ENCODE measurements around the gene AMOTL1.
"Not testable (repeated sequence)": the region's sequence is repeated elsewhere in the genome, so short reads cannot be mapped to it uniquely, and the experiment has no call there.

The AMOTL1 gene

GRCh38 chr11:94790197-94790596 is 22.0 kb downstream of the AMOTL1 start:
- H3K36me3 ChIP-seq (ENCODE audit: insufficient read depth, low read length), result no peaks in the 10 kb centered on the region
- no peak for ATAC-seq (ENCODE audit: insufficient read depth, low read depth)
- TF ChIP-seq CTCF (IDR thresholded peaks at IDR 0.05; ENCODE audit: borderline replicate concordance, extremely low read depth, low read length, poor library complexity, severe bottlenecking) (no peak), EZH2 (IDR thresholded peaks at IDR 0.05; ENCODE audit: borderline replicate concordance, low read depth, low read length, severe bottlenecking) (no peak)
- H3K9me3 ChIP-seq (ENCODE audit: insufficient read depth, low read length, severe bottlenecking), result no peaks in the 10 kb centered on the region
- no peaks in the 10 kb centered on the region for H3K4me1 ChIP-seq (ENCODE audit: insufficient read depth, low read length)
- DNase-seq, result no peak
- H3K27me3 ChIP-seq (ENCODE audit: insufficient read depth, low read length, poor library complexity), result peaks cover 3% of the 10 kb centered on the region
- no peak overlapping the region for H2AFZ ChIP-seq (ENCODE audit: low read depth, low read length)
- no peaks in the 10 kb centered on the region for H3K79me2 ChIP-seq (ENCODE audit: insufficient read depth, low read length)
- no peak overlapping the region for H3K27ac ChIP-seq (ENCODE audit: low read length)
- no peak overlapping the region for H3K4me2 ChIP-seq (ENCODE audit: insufficient read depth, low read length)
- H3K9ac ChIP-seq (ENCODE audit: low read depth, low read length), result no peak overlapping the region
- no peak overlapping the region for H3K4me3 ChIP-seq (ENCODE audit: low read depth in 1 of 2, low read length in 2 of 2)
- no peaks in the 10 kb centered on the region for H4K20me1 ChIP-seq (ENCODE audit: insufficient read depth, low read length)

GRCh38 chr11:94790661-94791180 is 22.6 kb downstream of the AMOTL1 start:
- Histone ChIP-seq H3K79me2 (ENCODE audit: insufficient read depth, low read length) (no peaks in the 10 kb centered on the region), H4K20me1 (ENCODE audit: insufficient read depth, low read length) (no peaks in the 10 kb centered on the region), H3K4me3 (ENCODE audit: low read depth in 1 of 2, low read length in 2 of 2) (no peak overlapping the region), H3K36me3 (ENCODE audit: insufficient read depth, low read length) (no peaks in the 10 kb centered on the region), H3K4me2 (ENCODE audit: insufficient read depth, low read length) (no peak overlapping the region), H3K4me1 (ENCODE audit: insufficient read depth, low read length) (no peaks in the 10 kb centered on the region), H3K9ac (ENCODE audit: low read depth, low read length) (no peak overlapping the region), H3K9me3 (ENCODE audit: insufficient read depth, low read length, severe bottlenecking) (no peaks in the 10 kb centered on the region), H3K27me3 (ENCODE audit: insufficient read depth, low read length, poor library complexity) (peaks cover 3% of the 10 kb centered on the region), H3K27ac (ENCODE audit: low read length) (no peak overlapping the region), H2AFZ (ENCODE audit: low read depth, low read length) (no peak overlapping the region)
- DNase-seq, result no peak
- no peak for TF ChIP-seq EZH2 (IDR thresholded peaks at IDR 0.05; ENCODE audit: borderline replicate concordance, low read depth, low read length, severe bottlenecking)
- TF ChIP-seq CTCF (IDR thresholded peaks at IDR 0.05; ENCODE audit: borderline replicate concordance, extremely low read depth, low read length, poor library complexity, severe bottlenecking), result no peak
- ATAC-seq (ENCODE audit: insufficient read depth, low read depth), result no peak

- Histone ChIP-seq H3K4me2 (ENCODE audit: insufficient read depth, low read length) (no peak overlapping the region), H3K27me3 (ENCODE audit: insufficient read depth, low read length, poor library complexity) (peaks cover 5% of the 10 kb centered on the region), H3K9me3 (ENCODE audit: insufficient read depth, low read length, severe bottlenecking) (no peaks in the 10 kb centered on the region), H3K36me3 (ENCODE audit: insufficient read depth, low read length) (no peaks in the 10 kb centered on the region), H2AFZ (ENCODE audit: low read depth, low read length) (no peak overlapping the region), H3K79me2 (ENCODE audit: insufficient read depth, low read length) (no peaks in the 10 kb centered on the region), H3K4me3 (ENCODE audit: low read depth in 1 of 2, low read length in 2 of 2) (no peak overlapping the region), H4K20me1 (ENCODE audit: insufficient read depth, low read length) (no peaks in the 10 kb centered on the region), H3K4me1 (ENCODE audit: insufficient read depth, low read length) (no peaks in the 10 kb centered on the region), H3K9ac (ENCODE audit: low read depth, low read length) (no peak overlapping the region), H3K27ac (ENCODE audit: low read length) (no peak overlapping the region)
- TF ChIP-seq EZH2 (IDR thresholded peaks at IDR 0.05; ENCODE audit: borderline replicate concordance, low read depth, low read length, severe bottlenecking) (no peak), CTCF (IDR thresholded peaks at IDR 0.05; ENCODE audit: borderline replicate concordance, extremely low read depth, low read length, poor library complexity, severe bottlenecking) (no peak)
- DNase-seq, result no peak
- ATAC-seq (ENCODE audit: insufficient read depth, low read depth), result no peak
Observed at GRCh38 chr11:94791216-94791889, 23.2 kb downstream of the AMOTL1 start.

- not testable (repeated sequence) for H3K9ac ChIP-seq (ENCODE audit: low read depth, low read length); H2AFZ ChIP-seq (ENCODE audit: low read depth, low read length); H3K4me2 ChIP-seq (ENCODE audit: insufficient read depth, low read length); H3K27ac ChIP-seq (ENCODE audit: low read length); DNase-seq; H3K4me1 ChIP-seq (ENCODE audit: insufficient read depth, low read length); H3K36me3 ChIP-seq (ENCODE audit: insufficient read depth, low read length); H3K9me3 ChIP-seq (ENCODE audit: insufficient read depth, low read length, severe bottlenecking); H4K20me1 ChIP-seq (ENCODE audit: insufficient read depth, low read length); ATAC-seq (ENCODE audit: insufficient read depth, low read depth); H3K27me3 ChIP-seq (ENCODE audit: insufficient read depth, low read length, poor library complexity); H3K79me2 ChIP-seq (ENCODE audit: insufficient read depth, low read length); H3K4me3 ChIP-seq (ENCODE audit: low read depth in 1 of 2, low read length in 2 of 2)
Observed at GRCh38 chr11:94791942-94792341, 23.8 kb downstream of the AMOTL1 start.
